Liver (tissue), 3 donors: ENCODE measurements around the gene ATOH8.

ENCODE experiments used
- EGR1 ChIP-seq, 2 donors: IDR thresholded peaks; 2 replicates each; pipeline ENCODE4 v1.6.1; 2016 to 2018; ENCODE audit warnings: antibody characterized with exemption in 2 of 2, low read depth in 2 of 2
- GABPA ChIP-seq, 2 donors: IDR thresholded peaks in 1 of 2; conservative IDR thresholded peaks in 1 of 2; 2 replicates each; pipeline ENCODE4 v1.6.1; 2016; ENCODE audit warnings: antibody characterized with exemption in 2 of 2, mild to moderate bottlenecking in 1 of 2, moderate library complexity in 1 of 2
- RAD21 ChIP-seq, 2 donors: IDR thresholded peaks; 2 replicates each; pipeline ENCODE4 v1.6.1; 2016; ENCODE audit warnings: antibody characterized with exemption in 2 of 2, mild to moderate bottlenecking in 2 of 2
- REST ChIP-seq: IDR thresholded peaks from 2 replicates; pipeline ENCODE4 v1.6.1; 2016; ENCODE audit warnings: antibody characterized with exemption, mild to moderate bottlenecking
- TF ChIP-seq, protein P1 (sequence below): fragments of 150-350 bp; IDR thresholded peaks from 2 replicates; pipeline ENCODE4 v1.5.1; 2017; ENCODE audit warnings: improper control_type of control experiment, low read depth, low read length; ENCODE audit not compliant: missing input control
- donor health status: healthy.
- donor health status: healthy.

GRCh38 chr2:85756822-85757435 lies 3.1 kb downstream of the ATOH8 start:
- TF ChIP-seq, protein P1, sequence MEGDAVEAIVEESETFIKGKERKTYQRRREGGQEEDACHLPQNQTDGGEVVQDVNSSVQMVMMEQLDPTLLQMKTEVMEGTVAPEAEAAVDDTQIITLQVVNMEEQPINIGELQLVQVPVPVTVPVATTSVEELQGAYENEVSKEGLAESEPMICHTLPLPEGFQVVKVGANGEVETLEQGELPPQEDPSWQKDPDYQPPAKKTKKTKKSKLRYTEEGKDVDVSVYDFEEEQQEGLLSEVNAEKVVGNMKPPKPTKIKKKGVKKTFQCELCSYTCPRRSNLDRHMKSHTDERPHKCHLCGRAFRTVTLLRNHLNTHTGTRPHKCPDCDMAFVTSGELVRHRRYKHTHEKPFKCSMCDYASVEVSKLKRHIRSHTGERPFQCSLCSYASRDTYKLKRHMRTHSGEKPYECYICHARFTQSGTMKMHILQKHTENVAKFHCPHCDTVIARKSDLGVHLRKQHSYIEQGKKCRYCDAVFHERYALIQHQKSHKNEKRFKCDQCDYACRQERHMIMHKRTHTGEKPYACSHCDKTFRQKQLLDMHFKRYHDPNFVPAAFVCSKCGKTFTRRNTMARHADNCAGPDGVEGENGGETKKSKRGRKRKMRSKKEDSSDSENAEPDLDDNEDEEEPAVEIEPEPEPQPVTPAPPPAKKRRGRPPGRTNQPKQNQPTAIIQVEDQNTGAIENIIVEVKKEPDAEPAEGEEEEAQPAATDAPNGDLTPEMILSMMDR: no peak
- TF ChIP-seq EGR1 (IDR thresholded peaks at IDR 0.05; ENCODE audit: low read depth in 2 of 2) (peak in 1 of 2 donors; percentile 17), REST (peak; percentile 35), RAD21 (IDR thresholded peaks at IDR 0.05) (peak; percentile 14), GABPA (IDR thresholded peaks at IDR 0.05 in 1 of 2, conservative IDR thresholded peaks at IDR 0.05 in 1 of 2) (no peak)
